Neural cell (in vitro differentiated cells): Measurements from ENCODE around the gene ANO1. TPM values are rescaled to one million over a fixed set of nuclear protein-coding genes. Genes with fewer than 3 reads are reported as not detected.

Source experiments
- H2AFZ ChIP-seq: fragments of 200-600, 300-800 bp; sonication (generic), shearing (Covaris generic); 2 replicates; pipeline ENCODE4 v1.6.0; 2014; ENCODE audit warnings: low read depth, mild to moderate bottlenecking, antibody characterized with exemption, low read length, moderate library complexity
- H3F3A ChIP-seq: fragments of 200-600 bp; shearing (Covaris generic); 2 replicates; pipeline ENCODE4 v1.6.1; 2016; ENCODE audit warnings: mild to moderate bottlenecking, moderate library complexity, mixed read lengths, antibody characterized with exemption, low read length; ENCODE audit not compliant: insufficient read depth, poor library complexity, severe bottlenecking
- H3K27ac ChIP-seq: fragments of 200-600, 300-800 bp; sonication (generic), shearing (Covaris generic); 2 replicates; pipeline ENCODE4 v1.5.1; 2014; ENCODE audit warnings: mild to moderate bottlenecking, low read length, moderate library complexity
- H3K27me3 ChIP-seq: fragments of 300-800, 200-600 bp; sonication (generic), shearing (Covaris generic); 2 replicates; pipeline ENCODE4 v1.6.0; 2014; ENCODE audit warnings: mild to moderate bottlenecking, low read depth, low read length, moderate library complexity; ENCODE audit not compliant: insufficient read depth
- H3K36me3 ChIP-seq: fragments of 300-800, 200-600 bp; sonication (generic), shearing (Covaris generic); 2 replicates; pipeline ENCODE4 v1.5.1; 2014; ENCODE audit warnings: mild to moderate bottlenecking, antibody characterized with exemption, low read length, moderate library complexity; ENCODE audit not compliant: insufficient read depth
- H3K4me2 ChIP-seq: fragments of 300-800, 200-600 bp; sonication (generic), shearing (Covaris generic); 2 replicates; pipeline ENCODE4 v1.6.0; 2014; ENCODE audit warnings: mild to moderate bottlenecking, low read length
- H3K4me3 ChIP-seq: fragments of 300-800, 200-600 bp; sonication (generic), shearing (Covaris generic); 2 replicates; pipeline ENCODE4 v1.5.1; 2014; ENCODE audit warnings: mild to moderate bottlenecking, low read length, moderate library complexity
- H3K79me2 ChIP-seq: fragments of 200-600 bp; shearing (Covaris generic); replicated peaks from 2 replicates; pipeline ENCODE4 v1.6.0; 2014; ENCODE audit warnings: mild to moderate bottlenecking, low read length, moderate library complexity; ENCODE audit not compliant: insufficient read depth
- H3K9ac ChIP-seq: fragments of 300-800, 200-600 bp; sonication (generic), shearing (Covaris generic); 2 replicates; pipeline ENCODE4 v1.6.1; 2016; ENCODE audit warnings: mild to moderate bottlenecking, low read length, mixed read lengths
- H3K9me2 ChIP-seq: fragments of 200-600 bp; shearing (Covaris generic); 2 replicates; pipeline ENCODE4 v1.6.1; 2016; ENCODE audit warnings: mild to moderate bottlenecking, low read length, mixed read lengths; ENCODE audit not compliant: insufficient read depth
- H3K9me3 ChIP-seq: fragments of 200-600, 300-800 bp; sonication (generic), shearing (Covaris generic); 2 replicates; pipeline ENCODE4 v1.6.1; 2016; ENCODE audit warnings: mild to moderate bottlenecking, mixed run types, low read length, moderate library complexity, mixed read lengths
- H4K20me1 ChIP-seq: fragments of 200-600 bp; shearing (Covaris generic); 2 replicates; pipeline ENCODE4 v1.6.1; 2016; ENCODE audit warnings: mild to moderate bottlenecking, mixed run types; ENCODE audit not compliant: insufficient read depth
- EP300 ChIP-seq: fragments of 450-650 bp; conservative IDR thresholded peaks from 2 replicates; pipeline ENCODE4 v1.6.1; 2014; ENCODE audit warnings: antibody characterized with exemption, mild to moderate bottlenecking, moderate library complexity; ENCODE audit not compliant: poor library complexity, severe bottlenecking
- EZH2 ChIP-seq: fragments of 200-600, 300-800 bp; shearing (Covaris generic), sonication (generic); IDR thresholded peaks from 2 replicates; pipeline ENCODE4 v1.6.1; 2014; ENCODE audit warnings: antibody characterized with exemption, low read length, borderline replicate concordance, mild to moderate bottlenecking; ENCODE audit not compliant: insufficient read depth, poor library complexity, severe bottlenecking
- MXI1 ChIP-seq: fragments of 450-650 bp; conservative IDR thresholded peaks from 2 replicates; pipeline ENCODE4 v1.6.1; 2014; ENCODE audit warnings: antibody characterized with exemption, mild to moderate bottlenecking; ENCODE audit not compliant: poor library complexity, severe bottlenecking
- POLR2AphosphoS5 ChIP-seq: IDR thresholded peaks from 2 replicates; pipeline ENCODE4 v1.6.1; 2012
- RAD21 ChIP-seq: fragments of 450-650 bp; conservative IDR thresholded peaks from 2 replicates; pipeline ENCODE4 v1.6.1; 2014; ENCODE audit warnings: antibody characterized with exemption, mild to moderate bottlenecking, moderate library complexity
- SMC3 ChIP-seq: fragments of 450-650 bp; conservative IDR thresholded peaks from 2 replicates; pipeline ENCODE4 v1.6.1; 2014; ENCODE audit warnings: antibody characterized with exemption, mild to moderate bottlenecking, moderate library complexity; ENCODE audit not compliant: poor library complexity
- TAF1 ChIP-seq: IDR thresholded peaks from 2 replicates; pipeline ENCODE4 v1.6.1; 2012; ENCODE audit warnings: low read depth
- polyA plus RNA-seq: library from polyadenylated mRNA; depleted of rRNA; stranded (reverse); fragments of >200 nt; gene quantifications from 2 replicates; pipeline ENCODE4 v1.2.3, GENCODE V29; 2014
- TF ChIP-seq, protein P1 (sequence below): fragments of 450-650 bp; IDR thresholded peaks from 2 replicates; pipeline ENCODE4 v1.5.1; 2014; ENCODE audit warnings: antibody characterized with exemption, mild to moderate bottlenecking, moderate library complexity; ENCODE audit not compliant: poor library complexity, severe bottlenecking
- TF ChIP-seq, protein P2 (sequence below): IDR thresholded peaks from 2 replicates; pipeline ENCODE4 v1.6.1; 2012; ENCODE audit warnings: borderline replicate concordance

The ANO1 gene
- polyA plus RNA-seq, 1 donor from 2014 or later: not detected

DNA sequence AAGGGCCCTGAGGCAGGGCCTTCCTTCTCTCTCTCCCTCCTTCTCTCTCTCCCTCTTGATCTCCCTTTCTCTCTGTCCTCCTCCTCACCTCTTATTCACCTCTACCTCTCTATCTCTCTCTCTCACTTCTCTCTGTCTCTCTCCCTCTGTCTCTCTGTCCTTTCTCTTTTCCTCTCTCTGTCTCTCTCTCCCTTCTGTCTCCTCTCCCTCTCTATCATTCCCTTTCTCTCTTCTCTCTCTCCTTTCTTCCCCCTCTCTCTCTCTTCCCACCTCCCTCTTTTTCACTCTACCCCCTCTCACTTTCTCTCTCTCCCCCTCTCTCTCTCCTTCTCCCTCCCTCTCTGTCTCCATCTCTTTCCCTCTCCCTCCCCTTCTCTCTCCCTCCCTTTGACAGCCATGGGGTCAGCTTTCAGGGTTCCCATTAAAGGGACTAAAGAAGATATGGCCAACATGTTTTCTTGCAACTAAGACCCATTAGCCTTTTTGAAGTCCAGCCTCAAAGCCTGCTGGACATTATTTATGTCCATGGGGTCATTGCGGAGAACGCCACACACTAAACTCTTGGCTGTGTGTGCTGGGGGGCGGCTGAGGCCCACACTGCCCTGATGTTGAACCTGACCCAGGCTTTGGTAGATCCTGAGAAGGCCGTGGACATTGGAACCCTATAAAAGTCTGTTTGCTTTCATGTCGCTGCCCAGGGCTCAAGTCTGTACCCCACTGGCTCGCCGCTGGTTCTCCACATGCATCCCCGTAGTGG, 15.0 kb downstream of the ANO1 start:
- no peak overlapping the region for H3K4me2 ChIP-seq
- TF ChIP-seq MXI1 (no peak), EZH2 (no peak), TAF1 (no peak), RAD21 (no peak), EP300 (no peak), POLR2AphosphoS5 (no peak), SMC3 (no peak)
- TF ChIP-seq, protein P1, sequence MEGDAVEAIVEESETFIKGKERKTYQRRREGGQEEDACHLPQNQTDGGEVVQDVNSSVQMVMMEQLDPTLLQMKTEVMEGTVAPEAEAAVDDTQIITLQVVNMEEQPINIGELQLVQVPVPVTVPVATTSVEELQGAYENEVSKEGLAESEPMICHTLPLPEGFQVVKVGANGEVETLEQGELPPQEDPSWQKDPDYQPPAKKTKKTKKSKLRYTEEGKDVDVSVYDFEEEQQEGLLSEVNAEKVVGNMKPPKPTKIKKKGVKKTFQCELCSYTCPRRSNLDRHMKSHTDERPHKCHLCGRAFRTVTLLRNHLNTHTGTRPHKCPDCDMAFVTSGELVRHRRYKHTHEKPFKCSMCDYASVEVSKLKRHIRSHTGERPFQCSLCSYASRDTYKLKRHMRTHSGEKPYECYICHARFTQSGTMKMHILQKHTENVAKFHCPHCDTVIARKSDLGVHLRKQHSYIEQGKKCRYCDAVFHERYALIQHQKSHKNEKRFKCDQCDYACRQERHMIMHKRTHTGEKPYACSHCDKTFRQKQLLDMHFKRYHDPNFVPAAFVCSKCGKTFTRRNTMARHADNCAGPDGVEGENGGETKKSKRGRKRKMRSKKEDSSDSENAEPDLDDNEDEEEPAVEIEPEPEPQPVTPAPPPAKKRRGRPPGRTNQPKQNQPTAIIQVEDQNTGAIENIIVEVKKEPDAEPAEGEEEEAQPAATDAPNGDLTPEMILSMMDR: no peak
- TF ChIP-seq, protein P2, sequence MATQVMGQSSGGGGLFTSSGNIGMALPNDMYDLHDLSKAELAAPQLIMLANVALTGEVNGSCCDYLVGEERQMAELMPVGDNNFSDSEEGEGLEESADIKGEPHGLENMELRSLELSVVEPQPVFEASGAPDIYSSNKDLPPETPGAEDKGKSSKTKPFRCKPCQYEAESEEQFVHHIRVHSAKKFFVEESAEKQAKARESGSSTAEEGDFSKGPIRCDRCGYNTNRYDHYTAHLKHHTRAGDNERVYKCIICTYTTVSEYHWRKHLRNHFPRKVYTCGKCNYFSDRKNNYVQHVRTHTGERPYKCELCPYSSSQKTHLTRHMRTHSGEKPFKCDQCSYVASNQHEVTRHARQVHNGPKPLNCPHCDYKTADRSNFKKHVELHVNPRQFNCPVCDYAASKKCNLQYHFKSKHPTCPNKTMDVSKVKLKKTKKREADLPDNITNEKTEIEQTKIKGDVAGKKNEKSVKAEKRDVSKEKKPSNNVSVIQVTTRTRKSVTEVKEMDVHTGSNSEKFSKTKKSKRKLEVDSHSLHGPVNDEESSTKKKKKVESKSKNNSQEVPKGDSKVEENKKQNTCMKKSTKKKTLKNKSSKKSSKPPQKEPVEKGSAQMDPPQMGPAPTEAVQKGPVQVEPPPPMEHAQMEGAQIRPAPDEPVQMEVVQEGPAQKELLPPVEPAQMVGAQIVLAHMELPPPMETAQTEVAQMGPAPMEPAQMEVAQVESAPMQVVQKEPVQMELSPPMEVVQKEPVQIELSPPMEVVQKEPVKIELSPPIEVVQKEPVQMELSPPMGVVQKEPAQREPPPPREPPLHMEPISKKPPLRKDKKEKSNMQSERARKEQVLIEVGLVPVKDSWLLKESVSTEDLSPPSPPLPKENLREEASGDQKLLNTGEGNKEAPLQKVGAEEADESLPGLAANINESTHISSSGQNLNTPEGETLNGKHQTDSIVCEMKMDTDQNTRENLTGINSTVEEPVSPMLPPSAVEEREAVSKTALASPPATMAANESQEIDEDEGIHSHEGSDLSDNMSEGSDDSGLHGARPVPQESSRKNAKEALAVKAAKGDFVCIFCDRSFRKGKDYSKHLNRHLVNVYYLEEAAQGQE: no peak
- no peak overlapping the region for H3K4me3 ChIP-seq
- H4K20me1 ChIP-seq: no peaks in the 10 kb centered on the region
- no peaks in the 10 kb centered on the region for H3K9me3 ChIP-seq
- H3K27me3 ChIP-seq: no peaks in the 10 kb centered on the region
- H3K9ac ChIP-seq: no peak overlapping the region
- H3F3A ChIP-seq: no peaks in the 10 kb centered on the region
- H3K27ac ChIP-seq: no peak overlapping the region
- H2AFZ ChIP-seq: no peak overlapping the region
- H3K9me2 ChIP-seq: no peaks in the 10 kb centered on the region
- H3K79me2 ChIP-seq: no peaks in the 10 kb centered on the region
- no peaks in the 10 kb centered on the region for H3K36me3 ChIP-seq

DNA sequence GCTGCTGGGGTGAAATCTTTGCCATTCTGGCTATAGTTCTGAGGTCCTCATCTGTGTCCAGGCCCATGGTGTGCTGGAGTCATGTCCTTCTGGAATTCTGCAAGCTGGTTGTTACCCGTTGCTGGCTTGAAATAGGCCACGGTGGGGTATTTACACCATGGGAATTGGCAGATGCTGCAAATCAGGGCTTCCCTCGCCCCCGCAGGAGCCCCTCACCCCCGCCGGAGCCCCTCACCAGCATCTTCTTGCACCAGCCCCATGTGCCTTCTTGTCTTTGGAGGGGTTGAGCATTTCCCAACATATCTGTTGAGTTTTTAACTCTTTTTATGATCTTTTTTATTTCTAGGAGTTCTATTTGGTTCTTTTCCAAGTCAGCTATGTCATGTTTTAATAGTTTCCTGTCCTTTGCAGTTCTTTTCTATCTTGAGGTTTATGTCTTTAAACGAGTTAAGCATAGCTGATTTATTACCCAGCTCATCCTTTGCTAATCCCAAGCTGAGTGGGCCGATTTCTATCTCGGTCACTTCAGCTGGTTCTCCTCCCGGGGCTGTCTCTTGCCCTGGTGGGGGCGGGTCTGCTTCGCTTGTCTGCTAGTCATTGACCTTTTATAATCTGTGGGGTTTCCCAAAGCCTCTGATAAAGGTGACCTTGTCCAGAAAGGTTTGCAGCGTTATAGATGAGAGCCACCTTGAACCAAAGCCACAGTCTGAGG, 17.6 kb downstream of the ANO1 start:
- Histone ChIP-seq H3K79me2 (no peaks in the 10 kb centered on the region), H3K4me3 (no peak overlapping the region), H3K27me3 (no peaks in the 10 kb centered on the region), H3K36me3 (no peaks in the 10 kb centered on the region), H3F3A (no peaks in the 10 kb centered on the region), H3K4me2 (no peak overlapping the region), H2AFZ (no peak overlapping the region), H3K9ac (no peak overlapping the region), H3K27ac (no peak overlapping the region), H4K20me1 (no peaks in the 10 kb centered on the region), H3K9me3 (no peaks in the 10 kb centered on the region), H3K9me2 (no peaks in the 10 kb centered on the region)
- TF ChIP-seq POLR2AphosphoS5 (no peak), SMC3 (no peak), MXI1 (no peak), EZH2 (no peak), RAD21 (no peak), EP300 (no peak), TAF1 (no peak)
- TF ChIP-seq, protein P1: no peak
- TF ChIP-seq, protein P2: no peak
